GM19043 (cell line): Measurements from ENCODE around the gene PROX2.
A peak's percentile ranks its signal among the peaks of the same experiment; 100 is the strongest.

Experiments
- ATAC-seq: cut with Tn5 transposase; IDR thresholded peaks from one replicate; pipeline ENCODE4 v1.9.1; 2021; ENCODE audit warnings: low read depth; ENCODE audit not compliant: unreplicated experiment

PROX2 gene

DNA sequence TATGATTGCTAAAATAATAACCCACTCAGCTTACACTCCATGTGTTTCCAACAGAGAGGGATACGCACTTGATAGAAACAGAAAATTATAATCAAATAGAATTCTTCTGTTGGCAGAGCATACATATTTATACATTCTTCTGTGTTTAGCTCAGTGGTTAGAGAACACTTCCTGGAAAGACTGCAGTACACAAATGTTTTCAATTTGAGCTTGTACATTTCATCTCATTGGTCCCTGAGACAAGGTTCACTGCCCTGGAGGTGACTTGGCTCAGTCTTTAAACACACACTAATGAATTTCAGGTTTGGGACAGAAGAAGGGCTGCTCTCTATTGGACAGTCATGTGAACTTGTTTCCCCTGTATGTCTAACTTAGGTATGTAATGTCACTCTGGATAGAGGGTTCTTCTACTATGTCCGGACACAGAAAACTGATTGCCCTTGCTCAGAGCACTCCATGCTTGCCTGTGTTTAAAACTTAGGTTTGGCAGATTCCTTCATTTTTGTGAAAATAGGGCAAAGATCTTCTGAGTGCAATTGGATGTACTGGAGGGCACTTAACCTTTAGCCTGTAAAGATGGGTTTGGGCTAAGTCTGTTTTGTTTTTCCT is 22.9 kb downstream of the PROX2 start:
- no peak for ATAC-seq

DNA sequence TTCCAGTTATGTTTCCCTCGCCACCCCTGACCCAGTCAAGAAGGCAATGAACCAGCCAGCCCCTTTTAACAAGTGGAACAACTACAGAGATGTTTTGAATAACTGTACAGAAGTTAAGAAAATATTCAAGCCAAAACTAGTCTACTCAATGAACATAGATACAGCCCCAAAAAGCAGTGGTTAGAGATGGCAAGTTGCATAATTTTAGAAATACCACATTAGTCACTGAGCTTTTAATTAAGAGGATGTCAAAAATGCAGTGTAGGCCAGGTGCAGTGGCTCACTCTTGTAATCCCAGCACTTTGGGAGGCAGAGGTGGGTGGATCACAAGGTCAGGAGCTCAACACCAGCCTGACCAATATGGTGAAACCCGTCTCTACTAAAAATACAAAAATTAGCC is 27.2 kb downstream of the PROX2 start:
- ATAC-seq = no peak

GRCh38 chr14:74846968-74847665 is 28.8 kb downstream of the PROX2 start:
- ATAC-seq = no peak

DNA sequence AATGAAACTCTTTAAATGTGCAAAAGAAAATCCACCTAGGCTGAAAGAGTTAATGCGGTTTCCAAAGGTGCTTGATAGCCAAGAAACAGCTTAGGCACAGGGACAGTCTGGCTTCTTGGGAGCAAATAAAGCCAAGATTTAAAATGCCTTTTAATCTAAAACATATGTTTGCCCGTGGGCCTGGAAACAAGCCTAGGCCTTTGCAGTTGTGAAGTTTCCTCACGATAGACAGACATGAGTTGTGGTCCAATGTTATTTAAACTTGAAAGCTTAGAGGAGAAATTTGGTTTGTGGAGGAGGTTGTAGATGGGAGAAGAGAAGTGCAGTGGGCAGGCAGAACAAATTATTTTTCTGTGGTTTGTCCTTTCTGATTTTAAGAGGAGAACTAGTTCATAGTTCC is 29.8 kb downstream of the PROX2 start:
- no peak for ATAC-seq

DNA sequence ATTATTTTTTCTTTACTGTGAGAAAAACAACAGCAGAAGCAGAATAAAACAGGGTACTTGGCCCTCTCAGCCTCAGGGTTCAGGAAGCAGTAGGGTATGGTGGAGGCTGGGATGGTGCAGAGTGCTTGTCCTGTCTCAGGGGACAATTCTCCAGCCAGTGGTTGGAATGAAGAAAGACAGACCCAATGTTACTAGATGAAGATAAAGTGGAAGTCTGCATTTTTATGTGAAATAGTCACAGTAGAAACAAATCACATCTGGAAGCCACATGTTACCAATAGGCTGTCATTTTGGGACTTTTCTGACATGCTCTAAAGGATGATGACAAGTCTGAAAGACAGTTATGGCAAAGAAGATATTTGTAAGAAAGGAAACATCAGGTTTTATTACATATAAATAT is 32.3 kb downstream of the PROX2 start:
- no peak for ATAC-seq

- peak; percentile 70 for ATAC-seq
These were observed 34.4 kb downstream of the PROX2 start for GRCh38 chr14:74841230-74842207.

- ATAC-seq = peak; percentile 44
These were observed 35.3 kb downstream of the PROX2 start for GRCh38 chr14:74840603-74841030.

- no peak for ATAC-seq
These were observed 37.8 kb downstream of the PROX2 start for GRCh38 chr14:74838166-74838565.

GRCh38 chr14:74836251-74836960 is 39.5 kb downstream of the PROX2 start:
- no peak for ATAC-seq

GRCh38 chr14:74835645-74836250 is 40.2 kb downstream of the PROX2 start:
- ATAC-seq = no peak

- no peak for ATAC-seq
These were observed 41.1 kb downstream of the PROX2 start for GRCh38 chr14:74834692-74835392.

DNA sequence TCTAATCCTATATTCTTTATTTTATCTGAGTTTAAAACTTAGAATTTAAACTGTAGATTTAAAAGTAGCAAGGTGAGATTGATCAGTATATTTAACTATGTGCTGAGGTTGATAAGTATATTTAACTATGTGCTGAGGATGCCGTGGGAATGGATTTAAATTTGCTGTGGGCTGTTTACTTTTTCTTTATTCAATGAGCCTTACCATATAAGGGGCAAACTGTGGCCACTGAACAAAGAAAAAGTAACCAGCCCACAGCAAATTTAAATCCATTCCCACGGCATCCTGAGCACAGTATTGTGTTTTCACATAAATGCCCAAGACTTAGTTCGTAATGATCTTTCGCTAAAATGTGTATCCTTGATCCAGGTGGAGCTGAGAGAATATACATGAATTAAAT is 43.1 kb downstream of the PROX2 start:
- no peak for ATAC-seq

DNA sequence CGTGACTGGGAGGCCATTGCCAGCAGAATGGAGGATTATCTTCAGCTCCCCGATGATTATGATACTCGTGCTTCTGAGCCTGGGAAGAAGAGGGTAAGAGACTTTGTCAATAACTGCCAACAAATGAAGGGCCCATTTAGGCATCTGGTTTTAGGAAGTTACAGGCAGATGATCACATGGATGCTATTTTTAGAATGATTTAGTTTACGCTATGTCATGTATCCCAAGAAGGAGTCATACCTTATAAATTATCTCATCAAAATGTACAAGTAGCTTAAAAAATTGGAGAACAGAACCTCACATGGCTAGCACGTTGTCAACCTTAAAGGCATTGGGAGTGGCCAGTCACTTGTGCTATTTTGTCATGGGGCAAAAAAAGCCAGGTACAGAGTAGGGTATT is 46.7 kb downstream of the PROX2 start:
- ATAC-seq = no peak

DNA sequence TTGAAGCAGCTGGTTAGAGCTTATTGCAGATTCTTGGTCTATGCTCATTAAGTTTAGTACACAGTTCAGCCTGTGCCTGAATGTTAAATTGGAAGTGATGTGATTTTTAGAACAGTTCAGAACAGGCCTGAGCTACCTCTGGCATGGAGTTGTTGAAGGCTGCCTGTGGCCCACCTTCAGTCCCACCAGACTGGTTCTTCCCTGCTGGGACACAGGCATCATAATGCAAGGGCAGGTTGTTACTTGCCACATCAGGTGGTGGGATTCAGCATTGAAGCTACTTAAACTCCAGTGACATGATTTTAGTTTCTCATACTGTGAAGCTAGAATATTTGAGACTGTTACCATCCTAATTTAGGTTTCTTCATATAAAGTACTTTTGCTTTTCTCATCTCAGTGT is 49.4 kb downstream of the PROX2 start:
- no peak for ATAC-seq
